ENCODE measurements around the gene RNF180.
"Not testable (repeated sequence)": the region's sequence is repeated elsewhere in the genome, so short reads cannot be mapped to it uniquely, and the experiment has no call there.

The RNF180 gene

GRCh38 chr5:64273276-64273675 lies 107.6 kb downstream of the RNF180 start:
- DNase-seq (ENCODE audit: low read depth, low spot score) = no peak

- DNase-seq (ENCODE audit: low read depth, low spot score) = no peak
Measured at GRCh38 chr5:64285188-64286130, 119.8 kb downstream of the RNF180 start.

DNA sequence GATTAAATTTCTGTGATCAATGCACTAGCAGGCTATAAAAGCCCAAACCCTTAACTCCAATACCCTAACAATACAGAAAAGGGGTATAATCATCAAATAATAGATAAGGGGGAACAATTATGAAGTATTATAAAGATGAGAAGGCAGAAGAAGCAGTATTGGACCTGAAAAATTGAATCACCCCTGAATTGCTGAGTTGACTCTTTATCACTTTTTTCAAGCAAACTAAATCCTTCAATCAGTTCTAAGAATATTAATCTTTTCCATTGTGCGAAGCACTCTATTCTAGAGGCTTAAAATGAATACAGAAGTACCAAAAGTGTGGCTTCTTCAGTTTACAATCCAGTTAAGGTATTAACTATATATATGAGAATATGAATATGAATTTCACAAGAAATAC lies 120.7 kb downstream of the RNF180 start:
- DNase-seq (ENCODE audit: low read depth, low spot score) = no peak

- DNase-seq (ENCODE audit: low read depth, low spot score) = not testable (repeated sequence)
Measured at GRCh38 chr5:64288496-64288895, 122.9 kb downstream of the RNF180 start.

DNA sequence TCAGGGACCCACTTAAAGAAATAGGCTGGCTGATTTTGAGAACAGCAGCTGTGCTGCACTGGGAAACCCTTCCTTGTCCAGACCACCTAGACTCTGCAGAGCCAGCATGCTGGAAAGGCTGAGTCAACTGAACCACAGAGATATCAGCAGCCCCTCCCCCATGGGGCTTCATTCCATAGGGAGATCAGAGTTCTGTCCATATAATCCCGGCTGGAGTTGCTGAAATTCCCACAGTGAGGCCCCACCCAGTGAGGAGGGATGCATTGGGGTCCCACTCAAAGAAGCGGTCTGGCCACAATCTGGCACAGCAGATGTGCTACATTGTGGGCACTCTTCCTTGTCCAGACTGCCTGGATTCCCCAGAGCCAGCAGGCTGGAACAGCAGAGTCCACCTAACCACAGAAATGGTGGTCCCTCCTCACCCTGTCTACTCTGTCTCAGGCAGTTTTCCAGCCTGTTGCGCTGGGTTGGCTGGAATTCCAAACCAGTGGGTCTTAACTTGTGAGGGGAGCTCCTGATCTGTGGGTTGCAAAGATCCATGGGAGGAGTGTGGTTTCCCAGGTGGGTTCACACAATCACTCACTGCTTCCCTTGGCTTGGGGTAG lies 127.1 kb downstream of the RNF180 start:
- no peak for DNase-seq (ENCODE audit: low read depth, low spot score)

DNA sequence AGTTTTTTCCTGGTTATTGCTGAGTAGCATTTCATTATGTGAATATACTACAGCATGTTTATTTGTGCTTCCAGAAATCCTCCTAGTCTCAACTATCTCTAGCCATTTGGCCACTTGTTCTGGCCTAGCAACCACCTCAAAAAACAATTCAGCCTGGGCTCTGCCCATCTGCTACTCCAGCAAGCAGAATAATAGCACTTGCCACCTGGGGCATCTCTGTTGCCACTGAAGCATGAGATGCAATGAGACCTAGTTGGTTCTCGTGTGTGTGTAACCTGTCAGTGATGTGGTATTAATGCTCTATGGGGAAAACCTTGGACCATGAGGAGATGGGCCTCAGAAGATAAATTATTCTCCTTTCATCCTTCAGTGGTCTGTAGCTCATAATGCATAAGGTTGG lies 129.5 kb downstream of the RNF180 start:
- no peak for DNase-seq (ENCODE audit: low read depth, low spot score)

GRCh38 chr5:64298586-64298985 lies 132.9 kb downstream of the RNF180 start:
- DNase-seq (ENCODE audit: low read depth, low spot score) = no peak

- DNase-seq (ENCODE audit: low read depth, low spot score) = no peak
Measured at GRCh38 chr5:64299805-64300204, 134.2 kb downstream of the RNF180 start.

- no peak for DNase-seq (ENCODE audit: low read depth, low spot score)
Measured at GRCh38 chr5:64301566-64301965, 135.9 kb downstream of the RNF180 start.

- DNase-seq (ENCODE audit: low read depth, low spot score) = no peak
Measured at GRCh38 chr5:64308135-64308534, 142.5 kb downstream of the RNF180 start.

DNA sequence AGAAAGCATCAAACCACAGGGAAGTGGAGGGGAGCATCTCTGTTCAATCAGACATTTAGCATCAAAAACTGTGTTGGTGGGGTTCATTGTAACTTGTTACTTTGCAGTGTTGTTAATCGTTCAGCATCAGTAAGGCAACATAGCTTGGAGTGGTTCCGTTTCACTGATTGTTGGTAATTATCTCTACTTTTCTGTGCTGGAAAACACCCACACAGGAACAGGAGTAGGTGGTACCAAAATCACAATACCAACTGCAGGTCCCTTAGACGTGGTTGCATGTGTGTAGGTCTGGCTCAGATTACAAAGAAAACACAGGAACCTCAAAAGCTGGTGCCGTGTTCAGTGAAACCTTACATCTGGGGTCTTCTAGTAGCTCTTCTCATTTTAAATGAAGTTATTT lies 146.8 kb downstream of the RNF180 start:
- no peak for DNase-seq (ENCODE audit: low read depth, low spot score)

- no peak for DNase-seq (ENCODE audit: low read depth, low spot score)
Measured at GRCh38 chr5:64315778-64316177, 150.1 kb downstream of the RNF180 start.

GRCh38 chr5:64318175-64318574 lies 152.5 kb downstream of the RNF180 start:
- DNase-seq (ENCODE audit: low read depth, low spot score) = no peak

DNA sequence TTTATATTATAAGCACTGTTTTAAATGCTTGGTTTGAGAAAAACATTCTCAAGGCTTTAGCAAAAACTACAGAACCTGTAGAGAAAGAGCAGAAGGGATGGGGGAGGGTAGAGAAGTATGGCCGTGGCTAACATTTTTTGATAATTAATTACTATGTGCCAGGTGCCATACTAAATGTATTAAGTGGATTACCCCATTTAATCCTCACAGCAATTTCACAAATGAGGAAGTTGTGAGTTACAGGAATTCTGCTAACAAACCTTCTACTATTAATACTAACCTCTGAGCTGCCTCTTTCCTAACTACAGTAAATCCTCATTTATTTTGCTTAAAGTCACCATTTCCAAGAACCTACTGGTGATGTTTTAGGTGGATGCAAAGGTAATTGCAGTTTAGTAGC lies 157.9 kb downstream of the RNF180 start:
- no peak for DNase-seq (ENCODE audit: low read depth, low spot score)

GRCh38 chr5:64330728-64331231 lies 165.1 kb downstream of the RNF180 start:
- no peak for DNase-seq (ENCODE audit: low read depth, low spot score)

DNA sequence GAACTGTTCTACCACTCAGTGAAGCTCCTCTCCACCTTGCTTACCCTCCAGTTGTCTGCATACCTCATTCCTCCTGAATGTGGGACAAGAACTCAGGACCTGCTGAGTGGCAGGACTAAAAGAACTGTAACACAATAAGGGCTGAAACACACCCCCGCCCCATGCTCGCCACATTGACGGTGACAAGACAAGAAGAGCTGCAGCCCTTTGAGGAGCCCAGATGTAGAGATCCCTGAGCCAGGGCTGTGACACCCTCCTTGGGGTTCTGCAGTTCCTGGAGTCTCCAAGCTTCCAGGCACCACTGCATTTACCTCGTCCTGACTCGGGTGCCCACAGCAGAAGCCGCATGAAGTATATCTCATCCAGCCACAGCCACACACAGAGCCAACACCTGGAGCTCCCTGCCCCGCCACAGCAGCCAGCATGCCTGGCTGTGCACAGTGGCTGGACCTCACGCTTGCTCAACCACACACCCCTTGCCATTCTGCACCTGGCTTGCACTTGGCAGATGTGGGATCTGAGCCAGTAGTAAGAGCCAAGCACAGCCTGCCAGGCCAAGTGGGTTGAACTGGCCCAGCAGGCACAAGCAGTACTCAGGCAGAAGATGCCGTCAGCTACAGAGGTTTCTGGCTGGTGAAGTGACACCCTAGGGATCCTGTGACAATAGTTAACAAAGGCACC lies 166.1 kb downstream of the RNF180 start:
- DNase-seq (ENCODE audit: low read depth, low spot score) = no peak

- no peak for DNase-seq (ENCODE audit: low read depth, low spot score)
Measured at GRCh38 chr5:64333886-64334285, 168.2 kb downstream of the RNF180 start.

DNA sequence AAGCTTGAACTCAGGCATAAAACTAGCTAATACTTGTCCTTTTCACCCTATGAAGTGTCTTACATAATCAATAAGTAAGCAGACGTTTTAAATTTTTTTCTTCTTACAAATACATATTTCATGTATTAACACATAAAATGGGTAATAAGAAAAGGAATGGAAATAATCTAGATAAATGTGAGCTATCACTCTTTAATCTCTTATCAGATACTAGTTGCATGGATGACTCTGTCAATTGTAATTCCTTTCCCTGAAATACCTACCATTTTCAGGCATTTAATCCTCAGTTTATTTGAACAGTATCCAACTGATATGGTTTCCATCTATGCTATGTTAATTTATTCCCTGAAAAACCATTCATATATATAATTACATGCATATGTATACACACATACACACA lies 174.1 kb downstream of the RNF180 start:
- no peak for DNase-seq (ENCODE audit: low read depth, low spot score)

DNA sequence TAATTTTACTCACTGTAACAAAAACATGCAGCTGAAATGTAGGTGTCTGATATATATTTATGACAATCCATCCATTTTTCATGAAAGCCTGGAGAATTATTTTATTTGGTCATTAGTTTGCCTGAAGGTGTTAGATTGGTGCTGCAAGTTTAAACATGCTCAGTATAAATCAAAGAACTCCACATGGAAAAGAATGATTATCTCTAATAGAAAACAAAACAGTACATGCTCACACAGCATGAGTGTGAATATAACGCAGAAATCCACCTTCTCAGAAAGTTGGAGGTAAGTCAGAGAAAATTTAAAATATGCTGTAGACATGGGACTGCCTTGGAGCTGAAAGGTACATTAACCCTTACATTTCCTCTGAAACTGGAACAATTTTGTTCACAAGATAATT lies 174.7 kb downstream of the RNF180 start:
- no peak for DNase-seq (ENCODE audit: low read depth, low spot score)

DNA sequence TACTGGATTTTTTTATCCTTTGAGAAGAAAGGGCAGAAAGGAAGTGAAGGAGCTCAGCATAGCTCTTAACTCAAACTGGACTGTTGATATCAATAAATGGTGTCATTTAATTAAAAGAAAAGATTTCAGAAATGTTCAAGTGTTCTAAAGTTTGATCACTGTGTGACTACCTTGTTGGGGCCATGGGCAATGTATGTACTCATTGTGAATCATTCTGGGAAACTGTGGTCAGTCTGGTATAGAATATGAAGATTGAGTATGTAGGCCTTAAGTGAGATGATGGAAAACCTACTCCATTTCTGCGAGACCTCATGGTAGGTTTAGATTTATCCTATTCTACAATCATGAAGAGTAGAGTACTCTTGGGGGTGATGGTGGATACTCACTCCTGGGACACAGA lies 175.7 kb downstream of the RNF180 start:
- no peak for DNase-seq (ENCODE audit: low read depth, low spot score)

- no peak for DNase-seq (ENCODE audit: low read depth, low spot score)
Measured at GRCh38 chr5:64344501-64344900, 178.9 kb downstream of the RNF180 start.

DNA sequence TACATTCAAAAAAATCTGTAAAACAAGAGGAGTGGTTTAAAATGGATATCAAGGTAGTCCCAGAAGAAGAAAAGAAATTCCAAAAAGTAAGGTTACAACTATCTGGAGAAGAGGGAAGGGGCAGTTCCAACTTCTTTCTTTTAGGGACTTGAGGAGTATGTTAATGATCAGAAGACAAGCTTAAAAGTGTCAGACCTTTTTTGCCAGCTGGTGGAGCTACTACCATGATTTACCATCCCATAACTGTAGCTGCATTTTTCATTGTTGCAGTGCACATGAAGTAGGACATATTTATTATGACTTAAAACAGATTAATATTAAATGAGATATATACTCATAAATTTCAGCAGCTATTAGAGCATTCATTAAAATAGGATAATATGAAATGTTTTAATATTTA lies 181.7 kb downstream of the RNF180 start:
- no peak for DNase-seq (ENCODE audit: low read depth, low spot score)
